ENCODE measurements around the gene PPM1B.

- TF ChIP-seq POLR2A (IDR thresholded peaks at IDR 0.05): no peak
- TF ChIP-seq CTCF (IDR thresholded peaks at IDR 0.05): no peak
- TF ChIP-seq POLR2AphosphoS5 (IDR thresholded peaks at IDR 0.05): no peak
Measured at GRCh38 chr2:44186810-44187209, 18.1 kb downstream of the PPM1B start.
